ENCODE measurements around the gene TM4SF1. TPM values are rescaled to one million over a fixed set of nuclear protein-coding genes. Genes with fewer than 3 reads are reported as not detected.

TM4SF1 gene
- total RNA-seq, 2 donors from 2014 or later = 30.8 to 48.7 TPM

DNA sequence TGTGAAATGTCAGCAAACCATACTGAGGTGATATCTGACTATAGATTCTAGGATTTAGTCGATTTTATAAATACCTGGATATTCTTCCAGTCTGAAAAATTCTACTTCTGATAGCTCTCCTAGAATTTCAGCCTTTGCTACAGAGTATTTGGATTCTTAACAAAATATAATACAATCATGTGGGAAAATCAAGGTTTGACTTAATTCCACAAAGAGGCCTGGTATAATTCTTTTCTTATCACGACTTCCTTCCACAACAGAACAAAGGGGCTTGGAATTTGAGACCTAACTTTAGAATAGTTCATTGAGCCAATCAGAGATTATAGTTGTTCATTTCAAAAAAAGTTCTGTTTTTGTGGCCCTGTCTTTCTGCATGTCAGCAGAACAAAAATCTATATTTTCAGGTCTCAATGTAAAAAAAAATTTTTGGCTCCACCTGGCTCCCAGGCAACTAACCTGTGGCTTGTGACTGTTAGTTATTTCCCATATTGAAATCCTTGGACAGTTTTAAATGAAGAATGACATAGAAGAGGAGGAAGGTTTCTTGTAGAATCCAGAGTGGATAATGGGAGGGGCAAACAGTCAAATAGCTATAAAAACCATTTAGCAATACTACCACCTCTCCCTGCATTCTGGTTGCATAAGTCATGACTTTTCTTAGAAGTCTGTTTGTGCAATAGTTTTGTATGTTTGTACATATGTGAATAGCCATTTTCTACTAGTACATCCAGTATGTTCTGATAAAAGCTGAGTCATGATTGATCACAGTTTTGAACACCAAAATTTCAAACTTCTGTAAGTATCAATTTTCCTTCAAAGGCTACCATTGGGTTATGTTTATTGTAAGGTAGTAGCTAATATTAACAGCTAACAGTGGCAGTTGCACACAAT lies 4.0 kb downstream of the TM4SF1 start:
- H3K27ac ChIP-seq = no peak overlapping the region
- no peak for TF ChIP-seq CTCF (IDR thresholded peaks at IDR 0.05)
- DNase-seq = no peak
- H3K9me3 ChIP-seq = no peaks in the 10 kb centered on the region
- intact Hi-C loops (cut with DNase I) = no loop called here
- no peak overlapping the region for H3K4me3 ChIP-seq
- no peak overlapping the region for H3K9ac ChIP-seq (ENCODE audit: low read depth in 2 of 2, low read length in 2 of 2)
- H3K36me3 ChIP-seq = no peaks in the 10 kb centered on the region
- peaks cover 12% of the 10 kb centered on the region for H3K4me1 ChIP-seq
- H3K27me3 ChIP-seq = no peaks in the 10 kb centered on the region

- no peak overlapping the region for H3K9ac ChIP-seq (ENCODE audit: low read depth in 2 of 2, low read length in 2 of 2)
- H3K36me3 ChIP-seq = no peaks in the 10 kb centered on the region
- no peaks in the 10 kb centered on the region for H3K27me3 ChIP-seq
- no peak for DNase-seq
- intact Hi-C loops (cut with DNase I) = no loop called here
- no peak for TF ChIP-seq CTCF (IDR thresholded peaks at IDR 0.05)
- no peak overlapping the region for H3K4me3 ChIP-seq
- H3K9me3 ChIP-seq = no peaks in the 10 kb centered on the region
- peaks cover 11% of the 10 kb centered on the region for H3K4me1 ChIP-seq
- peak overlapping the region; percentile 71 for H3K27ac ChIP-seq
Observed at GRCh38 chr3:149371723-149372114, 5.7 kb downstream of the TM4SF1 start.

DNA sequence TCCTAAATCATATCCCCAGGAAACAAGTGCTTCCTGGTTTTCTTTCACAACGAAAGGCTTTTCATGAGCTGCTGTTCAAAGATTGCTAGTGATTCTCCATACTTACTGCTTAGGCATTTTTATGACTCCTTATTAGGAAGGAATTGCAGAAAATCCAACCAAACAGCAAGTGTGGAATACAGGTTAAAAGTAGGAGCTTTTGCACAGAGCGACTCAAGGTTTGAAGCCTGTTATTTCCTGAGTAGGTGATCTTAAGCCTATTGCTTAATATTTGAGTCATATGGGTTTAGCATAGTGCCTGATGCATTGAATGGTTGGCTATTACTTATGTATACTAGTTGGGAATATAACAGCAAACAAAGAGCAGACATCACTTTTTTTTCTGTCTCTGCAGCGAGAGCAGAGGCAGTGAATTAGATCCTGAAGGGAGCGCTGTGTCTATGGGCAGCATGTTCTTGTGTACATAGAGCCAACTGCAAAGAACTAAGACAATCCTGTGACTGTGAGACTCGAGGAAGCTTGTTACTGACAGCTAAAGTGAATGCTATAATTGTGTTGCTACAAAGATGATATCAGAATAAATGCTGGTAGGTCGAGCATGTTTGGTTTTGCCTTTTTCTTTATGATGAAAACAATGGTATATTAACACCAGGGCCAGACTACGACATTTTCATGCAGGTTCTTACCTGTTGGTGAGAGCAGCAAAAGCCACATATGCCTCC lies 6.3 kb downstream of the TM4SF1 start:
- intact Hi-C loops (cut with DNase I) = no loop called here
- no peak overlapping the region for H3K9ac ChIP-seq (ENCODE audit: low read depth in 2 of 2, low read length in 2 of 2)
- no peaks in the 10 kb centered on the region for H3K27me3 ChIP-seq
- H3K27ac ChIP-seq = peak overlapping the region; percentile 71
- no peak for DNase-seq
- no peak overlapping the region for H3K4me3 ChIP-seq
- H3K4me1 ChIP-seq = peaks cover 11% of the 10 kb centered on the region
- H3K9me3 ChIP-seq = no peaks in the 10 kb centered on the region
- H3K36me3 ChIP-seq = no peaks in the 10 kb centered on the region
- no peak for TF ChIP-seq CTCF (IDR thresholded peaks at IDR 0.05)

- no peak for DNase-seq
- Histone ChIP-seq H3K9ac (ENCODE audit: low read depth in 2 of 2, low read length in 2 of 2) (peak overlapping the region in 1 of 2 donors; percentile 14), H3K4me3 (no peak overlapping the region), H3K36me3 (no peaks in the 10 kb centered on the region), H3K27ac (peak overlapping the region; percentile 71), H3K27me3 (no peaks in the 10 kb centered on the region), H3K9me3 (no peaks in the 10 kb centered on the region), H3K4me1 (peaks cover 11% of the 10 kb centered on the region)
- no peak for TF ChIP-seq CTCF (IDR thresholded peaks at IDR 0.05)
- intact Hi-C loops (cut with DNase I) = no loop called here
Observed at GRCh38 chr3:149369991-149370866, 7.2 kb downstream of the TM4SF1 start.

All from colonic mucosa (tissue), 4 donors.